ENCODE data around the gene UBE2J2.
"Not testable (repeated sequence)": the region's sequence is repeated elsewhere in the genome, so short reads cannot be mapped to it uniquely, and the experiment has no call there.

Gene UBE2J2

GRCh38 chr1:1273512-1274298 is at the start of gene UBE2J2:
Gene UBE2J2 (minus strand): TSS chr1:1273854. CDS start chr1:1267992, 5,862 bp downstream.
- peak; percentile 91 for DNase-seq (ENCODE audit: low read depth)

GRCh38 chr1:1322952-1323351 is 49.3 kb upstream of the UBE2J2 start:
- DNase-seq (ENCODE audit: low read depth), result no peak

DNA sequence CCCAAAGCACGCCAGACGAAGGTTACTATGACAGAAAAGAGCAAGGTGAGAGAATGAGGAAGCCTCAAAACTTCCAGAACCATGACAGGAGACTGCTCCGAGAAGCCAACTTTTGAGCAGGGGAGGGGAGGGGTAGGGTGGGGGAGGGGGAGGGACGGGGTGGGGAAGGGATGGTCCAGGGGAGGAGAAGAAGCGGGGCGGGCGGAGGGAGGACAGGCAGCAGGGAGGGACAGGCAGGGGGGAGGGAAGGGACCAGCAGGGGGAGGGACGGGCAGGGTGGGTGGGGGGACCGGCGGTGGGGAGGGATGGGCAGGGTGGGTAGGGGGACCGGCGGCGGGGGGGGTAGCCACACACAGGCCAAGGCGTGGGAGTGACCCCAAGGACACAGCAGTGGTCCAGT is 48.8 kb upstream of the UBE2J2 start:
- DNase-seq (ENCODE audit: low read depth), result no peak

DNA sequence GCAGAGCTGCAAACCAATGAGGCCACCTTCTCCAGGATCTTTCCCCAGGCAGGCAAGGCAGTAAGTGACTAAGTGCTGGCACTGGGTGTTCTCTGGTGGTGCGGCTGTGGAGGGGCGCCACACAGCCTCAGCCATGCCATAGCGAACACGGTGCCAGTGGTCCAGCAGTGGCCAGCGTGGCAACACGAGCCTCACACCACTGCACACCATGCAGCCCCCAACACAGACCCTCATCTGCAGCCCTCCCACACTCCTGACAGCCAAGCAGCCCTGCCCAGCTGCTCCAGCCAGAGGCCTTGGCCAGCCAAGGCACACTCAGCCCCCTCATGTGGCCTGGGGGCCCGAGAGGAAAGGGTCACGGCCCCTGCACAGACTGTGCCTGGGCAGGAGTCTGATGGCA is 47.8 kb upstream of the UBE2J2 start:
- DNase-seq (ENCODE audit: low read depth), result no peak

DNA sequence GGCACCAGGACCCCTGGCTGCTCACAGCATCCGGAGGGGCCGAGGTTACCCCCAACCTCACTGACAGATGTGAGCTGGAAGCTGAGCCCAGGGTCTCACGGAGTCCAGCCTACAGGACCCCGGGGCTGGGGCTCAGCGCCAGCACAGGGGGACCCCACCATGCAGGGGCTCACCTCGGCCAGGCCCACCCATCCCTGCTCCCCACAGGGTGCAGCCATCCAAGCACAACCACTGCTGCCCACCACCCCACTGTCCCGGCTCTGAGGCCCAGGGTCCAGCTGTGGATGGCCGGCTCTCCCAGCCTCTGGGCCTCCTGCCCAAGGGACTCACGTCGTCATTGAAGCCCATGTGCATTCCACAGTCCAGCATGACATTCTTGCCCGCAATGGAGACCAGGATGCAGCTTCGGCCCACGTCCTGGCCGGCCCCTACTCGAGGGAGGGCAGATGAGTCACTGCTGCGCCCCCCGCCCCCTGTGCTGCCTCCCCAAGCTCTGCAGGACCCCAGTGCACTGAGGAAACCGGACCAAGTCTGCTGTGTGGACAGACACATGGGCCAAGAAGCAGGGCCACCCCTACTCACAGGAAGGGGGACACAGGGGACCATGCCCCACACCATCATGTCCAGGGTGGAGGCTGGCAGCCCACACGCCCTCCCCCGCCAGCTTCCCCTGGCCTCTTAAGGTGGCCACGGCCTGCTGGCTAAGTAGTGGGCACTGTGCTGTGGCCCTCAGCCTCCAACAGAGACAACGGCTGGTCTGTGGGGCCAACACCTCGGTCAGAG is 47.2 kb upstream of the UBE2J2 start:
- no peak for DNase-seq (ENCODE audit: low read depth)

DNA sequence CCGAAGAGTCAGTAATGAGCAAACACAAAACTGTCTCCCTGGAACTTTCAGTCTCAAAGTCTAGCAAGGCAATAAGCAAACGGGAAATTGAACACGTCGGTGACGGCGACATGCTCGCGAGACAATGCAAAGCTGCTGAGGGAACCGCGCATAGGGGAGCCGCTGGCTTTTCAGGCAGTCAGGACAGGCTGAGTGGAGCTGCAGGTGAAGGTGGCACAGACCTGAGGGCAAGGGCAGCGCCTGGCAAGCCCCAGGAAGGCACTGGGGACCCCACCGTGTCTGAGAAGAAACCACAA is 45.9 kb upstream of the UBE2J2 start:
- no peak for DNase-seq (ENCODE audit: low read depth)

GRCh38 chr1:1318777-1319645 is 45.4 kb upstream of the UBE2J2 start:
- DNase-seq (ENCODE audit: low read depth), result no peak

DNA sequence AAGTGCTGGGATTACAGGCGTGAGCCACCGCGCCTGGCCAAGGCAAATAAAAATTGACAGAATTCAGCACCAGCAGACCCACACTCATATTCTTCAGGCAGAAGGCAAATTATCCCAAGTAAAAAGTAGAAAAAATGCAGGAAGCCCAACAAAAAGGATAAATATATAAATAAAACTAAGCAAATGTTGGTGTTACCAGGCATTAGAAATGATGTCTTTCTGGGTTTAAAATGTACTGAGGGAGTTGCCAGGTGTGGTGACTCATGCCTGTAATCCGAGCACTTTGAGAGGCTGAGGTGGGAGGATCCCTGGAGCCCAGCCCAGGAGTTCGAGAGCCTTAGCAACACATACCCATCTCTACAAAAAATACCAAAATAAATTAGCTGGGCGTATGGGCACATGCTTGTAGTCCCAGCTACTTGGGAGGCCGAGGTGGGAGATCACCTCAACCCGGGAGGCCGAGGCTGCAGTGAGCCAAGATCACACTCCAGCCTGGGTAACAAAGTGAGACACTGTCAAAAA is 44.5 kb upstream of the UBE2J2 start:
- DNase-seq (ENCODE audit: low read depth), result no peak

DNA sequence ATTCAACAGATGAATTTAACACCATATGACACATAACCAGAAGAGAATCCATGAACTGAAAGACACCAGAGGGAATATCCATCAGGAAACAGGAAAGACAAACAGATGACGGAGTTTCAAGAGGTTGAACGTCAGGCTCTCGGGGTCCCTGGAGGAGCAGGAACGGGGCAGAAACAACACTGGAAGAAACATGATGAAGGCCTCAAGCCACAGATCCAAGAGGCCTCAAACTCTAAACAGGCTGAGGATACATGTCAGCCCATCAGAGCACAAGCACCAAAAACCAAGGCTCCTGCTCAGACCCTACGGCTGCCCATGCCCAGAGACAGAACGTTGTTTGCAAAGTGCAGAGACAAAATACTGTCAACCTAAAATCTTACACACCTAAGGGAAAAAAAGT is 43.8 kb upstream of the UBE2J2 start:
- DNase-seq (ENCODE audit: low read depth), result no peak

DNA sequence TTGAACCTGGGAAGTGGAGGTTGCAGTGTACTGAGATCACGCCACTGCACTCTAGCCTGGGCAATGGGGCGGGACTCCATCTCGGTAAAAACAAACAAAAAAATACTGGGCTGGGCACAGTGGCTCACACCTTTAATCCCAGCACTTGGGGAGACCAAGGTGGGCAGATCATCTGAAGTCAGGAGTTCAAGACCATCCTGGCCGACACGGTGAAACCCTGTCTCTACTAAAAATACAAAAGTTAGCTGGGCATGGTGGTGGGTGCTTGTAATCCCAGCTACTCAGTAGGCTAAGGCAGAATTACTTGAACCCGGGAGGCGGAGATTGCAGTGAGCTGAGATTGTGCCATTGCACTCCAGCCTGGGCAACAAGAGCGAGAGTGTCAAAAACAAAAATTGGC is 42.5 kb upstream of the UBE2J2 start:
- DNase-seq (ENCODE audit: low read depth), result not testable (repeated sequence)

DNA sequence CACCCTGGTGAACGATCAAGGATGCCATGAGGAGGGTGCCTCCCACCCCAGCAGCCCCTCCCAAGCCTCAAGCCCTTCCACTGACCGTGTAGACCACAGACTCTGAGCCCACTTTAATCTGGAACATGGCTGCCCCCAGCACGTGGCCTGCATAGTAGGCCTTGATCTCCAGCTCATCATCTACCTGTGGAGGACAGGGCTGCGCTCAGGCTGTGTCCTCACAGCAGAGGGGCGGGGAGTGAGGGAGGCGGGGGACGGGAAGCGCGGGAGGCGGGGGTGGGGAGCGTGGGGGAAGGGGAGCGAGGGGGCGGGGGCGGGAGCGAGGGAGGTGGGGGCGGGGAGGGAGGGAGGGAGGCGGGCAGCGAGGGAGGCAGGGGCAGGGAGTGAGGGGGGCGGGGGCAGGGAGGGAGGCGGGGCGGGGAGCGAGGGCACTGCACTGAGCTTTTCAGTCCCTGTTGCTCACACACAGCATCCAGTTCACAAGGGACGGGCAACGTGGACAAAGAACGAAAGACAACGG is 41.8 kb upstream of the UBE2J2 start:
- DNase-seq (ENCODE audit: low read depth), result no peak

DNA sequence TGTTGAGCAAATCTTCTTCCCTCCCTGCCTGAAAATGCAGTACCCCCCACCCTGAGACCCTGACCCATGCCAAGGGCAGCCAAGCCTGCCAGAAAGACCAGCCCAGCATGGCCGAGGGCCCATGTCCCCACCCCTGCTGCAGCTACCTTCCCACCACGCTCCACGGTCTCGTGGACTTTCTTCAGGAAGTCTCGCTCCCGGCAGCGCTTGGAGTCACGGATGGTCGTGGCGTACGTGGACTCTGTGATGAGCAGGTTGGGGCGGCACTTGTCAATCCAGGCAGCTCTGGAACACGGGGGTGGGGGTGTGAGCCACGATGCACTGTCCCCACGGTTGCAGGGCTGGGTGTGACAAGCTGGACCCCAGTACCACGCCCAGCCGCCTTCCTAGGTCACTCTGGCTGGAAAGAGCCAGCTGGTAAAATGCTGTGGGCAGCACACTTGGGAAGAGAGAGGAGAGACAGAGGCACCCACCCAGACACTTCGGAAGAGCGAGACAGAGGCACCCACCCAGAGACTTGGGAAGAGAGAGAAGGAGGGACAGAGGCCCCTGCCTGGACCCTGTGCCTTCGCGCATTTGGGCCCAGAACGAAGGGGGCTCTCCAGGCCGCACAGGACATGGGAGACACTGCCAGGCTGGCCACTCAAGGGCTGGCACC is 41.2 kb upstream of the UBE2J2 start:
- DNase-seq (ENCODE audit: low read depth), result no peak

- no peak for DNase-seq (ENCODE audit: low read depth)
Measured at GRCh38 chr1:1314237-1314586, 40.6 kb upstream of the UBE2J2 start.

GRCh38 chr1:1313500-1314236 is 40.0 kb upstream of the UBE2J2 start:
- DNase-seq (ENCODE audit: low read depth), result no peak

- DNase-seq (ENCODE audit: low read depth), result no peak
Measured at GRCh38 chr1:1312450-1313314, 39.0 kb upstream of the UBE2J2 start.

DNA sequence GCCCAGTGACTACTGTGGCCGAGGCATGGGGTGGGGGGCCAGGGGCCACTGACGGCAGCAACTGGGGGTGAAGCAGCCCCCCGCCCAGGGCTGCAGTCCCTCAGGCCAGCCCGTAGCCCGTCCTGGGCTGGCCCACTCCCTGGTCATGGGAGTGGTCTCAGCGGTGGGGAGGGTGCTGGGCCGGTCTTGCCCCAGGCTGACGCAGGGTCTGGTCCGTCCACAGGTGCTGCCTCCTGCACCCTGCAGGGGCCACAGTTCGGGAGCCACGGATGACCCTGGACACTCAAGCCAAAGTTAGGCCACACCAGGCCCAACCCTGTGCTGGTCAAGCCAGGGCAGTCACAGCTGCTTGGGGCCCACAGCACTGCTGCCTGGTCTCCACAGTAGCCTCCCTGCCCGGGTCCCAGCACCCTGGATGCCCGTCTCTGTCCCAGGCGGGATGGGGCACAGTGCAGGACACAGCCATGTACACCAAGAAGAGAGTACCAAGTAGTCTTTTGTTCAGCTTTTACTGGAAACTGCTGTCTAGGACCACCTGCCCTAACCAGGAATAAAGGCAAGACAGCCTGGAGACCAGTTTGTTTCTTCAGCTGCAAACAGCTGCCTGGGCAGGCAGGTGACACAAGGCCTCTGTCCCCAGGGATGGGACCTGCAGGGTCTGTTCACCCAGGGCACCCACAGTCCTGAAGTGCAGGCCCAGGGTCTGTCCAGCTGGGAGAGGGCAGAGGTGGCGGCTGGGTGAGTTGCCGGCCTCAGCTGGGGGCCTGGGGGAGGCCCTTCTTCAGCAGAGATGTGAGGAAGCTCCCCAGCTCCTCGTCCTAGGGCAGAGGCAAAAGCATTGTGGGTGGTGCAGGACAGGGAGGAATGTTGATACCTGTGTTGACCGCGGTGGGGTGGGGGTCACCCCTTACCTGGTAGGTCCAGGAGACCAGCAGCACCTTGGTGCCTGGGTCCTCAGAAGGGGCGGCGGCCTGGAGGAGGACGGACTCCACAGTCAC is 37.8 kb upstream of the UBE2J2 start:
- no peak for DNase-seq (ENCODE audit: low read depth)

- DNase-seq (ENCODE audit: low read depth), result no peak
Measured at GRCh38 chr1:1310476-1311053, 36.9 kb upstream of the UBE2J2 start.

DNA sequence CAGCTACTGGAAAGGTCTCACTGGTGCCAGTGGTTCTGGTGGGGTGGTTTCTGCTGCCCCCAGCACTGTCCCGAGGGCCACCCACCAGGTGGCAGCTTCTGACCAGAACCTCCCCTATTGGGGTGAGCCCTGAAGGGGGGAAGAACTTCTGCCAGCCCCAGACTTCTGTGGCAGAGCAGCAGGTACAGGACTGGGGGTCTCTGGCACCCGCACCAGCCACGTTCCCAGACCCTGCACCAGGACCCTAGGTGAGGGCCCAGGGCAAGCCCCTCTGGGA is 36.4 kb upstream of the UBE2J2 start:
- DNase-seq (ENCODE audit: low read depth), result no peak
